ENCODE data around the gene CYP24A1. TPM values are rescaled to one million over a fixed set of nuclear protein-coding genes. Genes with fewer than 3 reads are reported as not detected.

The CYP24A1 gene
- total and polyA plus RNA-seq, 2 of the 13 experiments (the other 11 are each of a cell fraction or from before 2014, with no cell fraction given) = 9.4 to 32.7 TPM

GRCh38 chr20:54123587-54124180, 50.1 kb downstream of the CYP24A1 start (continued):
- no peak for TF ChIP-seq BATF2 (CRISPR knock-in tag; IDR thresholded peaks at IDR 0.05)
- peak; percentile 86 for TF ChIP-seq KMT2A (CRISPR knock-in tag; IDR thresholded peaks at IDR 0.05)
- no peak for TF ChIP-seq ZNF7 (CRISPR knock-in tag; IDR thresholded peaks at IDR 0.05)
- peak; percentile 93 for TF ChIP-seq ZNF556 (CRISPR knock-in tag; IDR thresholded peaks at IDR 0.05; ENCODE audit: borderline replicate concordance)
- TF ChIP-seq ONECUT2 (CRISPR knock-in tag; IDR thresholded peaks at IDR 0.05) = peak; percentile 58; the same call in 1 of the 2 replicates
- TF ChIP-seq KDM1A (CRISPR knock-in tag; IDR thresholded peaks at IDR 0.05) = peak; percentile 87
- peak; percentile 95 for TF ChIP-seq HNF4A (CRISPR knock-in tag; IDR thresholded peaks at IDR 0.05)
- no peak for TF ChIP-seq ZFP62 (CRISPR knock-in tag; IDR thresholded peaks at IDR 0.05)
- TF ChIP-seq NFRKB (IDR thresholded peaks at IDR 0.05) = no peak
- no peak for TF ChIP-seq ZFP36 (IDR thresholded peaks at IDR 0.05; ENCODE audit: borderline replicate concordance, low read depth, low read length, partially characterized antibody)
- peak; percentile 87; the same call in 1 of the 2 replicates for TF ChIP-seq ZHX1 (CRISPR knock-in tag; IDR thresholded peaks at IDR 0.05; ENCODE audit: low read depth)
- peak; percentile 83; the same call in 1 of the 2 replicates for TF ChIP-seq MAZ (IDR thresholded peaks at IDR 0.05; ENCODE audit: borderline replicate concordance, low read depth, low read length)
- peak; percentile 59; the same call in 1 of the 2 replicates for TF ChIP-seq MAZ (CRISPR knock-in tag; IDR thresholded peaks at IDR 0.05; ENCODE audit: low read depth)
- no peak for TF ChIP-seq E2F5 (CRISPR knock-in tag; conservative IDR thresholded peaks at IDR 0.05)
- TF ChIP-seq ZNF292 (CRISPR knock-in tag; IDR thresholded peaks at IDR 0.05; ENCODE audit: borderline replicate concordance, low read depth) = peak; percentile 99
- TF ChIP-seq ZNF567 (CRISPR knock-in tag; IDR thresholded peaks at IDR 0.05; ENCODE audit: borderline replicate concordance) = peak; percentile 87; the same call in 1 of the 2 replicates
- peak; percentile 91 for TF ChIP-seq NR2F2 (IDR thresholded peaks at IDR 0.05; ENCODE audit: borderline replicate concordance, low read depth)
- TF ChIP-seq ZNF720 (CRISPR knock-in tag; IDR thresholded peaks at IDR 0.05) = peak; percentile 94; the same call in 1 of the 2 replicates
- TF ChIP-seq UBTF (CRISPR knock-in tag; IDR thresholded peaks at IDR 0.05) = peak; percentile 94
- TF ChIP-seq ZNF639 (CRISPR knock-in tag; conservative IDR thresholded peaks at IDR 0.05) = peak; percentile 92
- TF ChIP-seq ATF1 (CRISPR knock-in tag; IDR thresholded peaks at IDR 0.05) = peak; percentile 62; the same call in 1 of the 2 replicates
- TF ChIP-seq HCFC1 (IDR thresholded peaks at IDR 0.05; ENCODE audit: low read depth, low read length) = no peak
- peak; percentile 88; the same call in 1 of the 2 replicates for TF ChIP-seq YEATS2 (CRISPR knock-in tag; IDR thresholded peaks at IDR 0.05; ENCODE audit: borderline replicate concordance)
